ENCODE results near the gene URB1. TPM values are rescaled to one million over a fixed set of nuclear protein-coding genes. Genes with fewer than 3 reads are reported as not detected.
A peak's percentile ranks its signal among the peaks of the same experiment; 100 is the strongest.
"Not testable (repeated sequence)": the region's sequence is repeated elsewhere in the genome, so short reads cannot be mapped to it uniquely, and the experiment has no call there.

The URB1 gene, protein sequence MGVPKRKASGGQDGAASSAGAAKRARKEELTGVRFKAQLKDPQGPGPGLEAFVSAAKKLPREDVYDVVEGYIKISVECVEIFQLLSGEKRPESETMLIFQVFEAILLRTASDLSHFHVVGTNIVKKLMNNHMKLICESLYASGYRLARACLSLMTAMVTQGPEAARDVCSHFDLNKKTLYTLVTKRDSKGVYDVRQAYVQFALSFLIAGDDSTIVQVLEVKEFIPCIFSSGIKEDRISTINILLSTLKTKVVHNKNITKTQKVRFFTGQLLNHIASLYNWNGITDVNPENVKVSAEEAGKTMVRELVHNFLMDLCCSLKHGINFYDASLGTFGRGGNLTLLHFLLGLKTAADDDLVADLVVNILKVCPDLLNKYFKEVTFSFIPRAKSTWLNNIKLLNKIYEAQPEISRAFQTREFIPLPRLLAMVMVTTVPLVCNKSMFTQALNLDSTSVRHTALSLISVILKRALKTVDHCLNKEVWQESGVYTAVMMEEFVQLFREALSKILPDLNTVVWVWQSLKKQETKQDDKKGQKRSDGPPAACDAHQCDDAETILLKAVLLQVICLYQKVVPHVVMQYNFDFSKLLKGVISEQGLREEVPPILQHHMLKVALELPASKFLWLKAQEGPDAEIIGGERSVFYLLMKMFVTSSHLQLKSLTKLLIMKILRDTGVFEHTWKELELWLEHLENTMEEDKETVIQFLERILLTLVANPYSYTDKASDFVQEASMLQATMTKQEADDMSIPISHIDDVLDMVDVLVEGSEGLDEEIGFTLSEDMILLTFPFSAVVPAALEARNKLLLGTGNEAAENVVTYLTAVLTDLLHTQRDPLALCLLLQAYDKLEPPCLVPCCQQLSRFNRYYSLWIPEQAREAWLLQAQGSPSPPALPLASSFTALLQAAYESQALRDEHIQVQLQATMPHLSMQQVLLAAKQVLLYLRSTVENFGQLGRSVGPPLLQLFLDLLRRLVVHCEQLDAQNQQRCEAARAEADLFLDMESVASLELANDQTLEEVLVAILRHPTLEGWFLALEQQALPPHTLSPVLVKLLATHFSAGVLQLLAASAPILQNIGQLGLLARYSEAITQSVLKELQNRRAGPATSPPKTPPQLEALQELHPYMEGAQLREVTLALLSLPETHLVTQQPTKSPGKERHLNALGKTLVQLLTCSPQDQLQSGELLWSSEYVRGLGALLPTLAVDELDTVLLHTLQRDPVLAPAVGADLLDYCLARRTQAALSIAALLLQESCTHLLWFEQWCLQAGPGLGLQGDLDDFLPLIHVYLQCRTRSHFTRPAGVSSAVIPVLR (N-terminal part only)
- total RNA-seq, result 14.3 TPM

- peak; percentile 91 to 96 for DNase-seq (ENCODE audit: low spot score in 2 of 2)
- no peak for FAIRE-seq
These were observed at the start of gene URB1 for GRCh38 chr21:32392880-32393676. TSS of gene URB1 (minus strand) at chr21:32393012. CDS start at chr21:32392910, 102 bp downstream.

DNA sequence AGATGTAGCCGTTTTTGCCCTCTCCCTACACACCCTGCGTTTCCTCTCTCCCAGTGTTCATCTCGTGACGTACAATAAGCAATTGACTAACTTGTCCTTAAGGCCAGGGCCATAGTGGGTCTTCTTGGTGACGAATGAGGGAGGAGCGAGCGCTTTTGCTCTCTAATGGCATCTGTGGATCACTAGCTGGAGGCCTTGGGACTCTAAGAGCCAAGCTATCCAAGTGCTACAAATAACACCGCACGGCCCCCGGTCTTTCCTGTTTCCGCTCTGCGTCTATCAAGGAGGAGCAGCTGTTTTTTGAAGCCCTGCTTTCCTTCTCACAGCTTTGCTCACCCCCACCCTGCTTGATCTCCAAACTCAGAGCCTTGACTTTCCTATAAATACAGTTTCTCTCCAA lies 44.9 kb upstream of the URB1 start:
- FAIRE-seq, result no peak

DNA sequence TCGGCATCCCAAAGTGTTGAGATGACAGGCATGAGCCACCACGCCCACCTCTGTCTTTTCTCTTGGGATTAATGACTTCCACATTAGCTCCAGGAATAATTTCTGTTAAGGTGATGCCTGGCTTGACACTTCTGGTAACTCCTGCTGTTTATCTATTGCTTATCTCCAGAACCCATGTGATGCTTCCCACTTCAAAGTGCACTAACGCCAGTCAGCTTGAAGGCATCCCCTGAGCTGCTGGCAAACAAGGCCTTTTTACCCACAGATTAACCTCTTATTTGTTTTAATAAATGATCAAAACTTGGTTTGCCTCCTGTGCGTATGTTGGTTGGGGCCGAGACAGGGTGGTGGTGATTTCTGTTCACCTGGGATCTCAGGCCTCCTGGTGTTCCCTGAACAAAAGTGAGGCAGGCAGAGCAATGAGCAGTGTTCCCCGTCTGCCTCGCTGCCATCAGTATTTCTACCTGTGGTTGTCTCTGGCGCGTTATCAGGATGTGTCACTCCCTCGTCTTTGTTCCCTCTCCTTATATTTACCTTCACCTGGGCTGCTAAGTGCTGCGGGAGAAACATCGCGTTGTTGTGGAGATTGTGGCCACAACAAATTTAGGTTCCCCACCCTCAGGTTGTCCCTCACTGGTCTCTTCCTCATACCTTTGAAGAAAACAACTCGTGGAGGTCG lies 40.3 kb upstream of the URB1 start:
- FAIRE-seq; DNase-seq (ENCODE audit: low spot score in 2 of 2): not testable (repeated sequence)

More for the DNA sequence above, 44.9 kb upstream of the URB1 start:
- no peak for DNase-seq (ENCODE audit: low spot score in 2 of 2)

DNA sequence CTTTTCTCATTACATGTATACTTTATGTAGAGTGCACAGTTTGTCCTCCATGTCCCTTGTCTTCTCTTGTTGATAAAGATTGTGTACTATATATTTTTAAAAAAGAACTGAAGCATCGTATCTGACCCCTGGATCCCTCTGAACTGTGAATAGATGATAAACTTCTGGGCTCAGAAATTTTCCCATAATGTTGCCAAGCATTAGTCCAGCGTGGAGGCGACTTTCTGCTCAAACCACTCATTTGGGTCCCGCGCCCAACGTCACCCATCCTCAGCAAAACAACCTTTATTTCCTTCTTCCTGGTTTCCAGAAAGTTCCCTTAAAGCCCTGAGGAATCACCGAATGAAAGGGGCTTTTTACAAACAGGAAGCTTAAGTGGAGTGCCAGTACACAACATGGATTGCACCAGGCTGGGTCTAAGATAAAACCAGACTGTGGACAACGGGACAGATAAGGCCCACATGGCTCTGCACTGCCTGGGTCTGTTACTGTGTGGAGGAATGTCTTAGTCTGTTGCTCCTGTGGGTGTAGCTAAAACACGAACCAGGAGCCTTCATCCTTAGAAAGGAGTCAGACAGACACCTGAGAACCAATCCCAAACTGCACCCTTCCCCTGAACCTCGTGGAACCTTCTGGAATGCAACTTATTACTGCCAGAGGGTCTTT lies 35.3 kb upstream of the URB1 start:
- no peak for DNase-seq (ENCODE audit: low spot score in 2 of 2)
- FAIRE-seq, result no peak

- peak; percentile 6 for FAIRE-seq
- no peak for DNase-seq (ENCODE audit: low spot score in 2 of 2)
These were observed 33.8 kb upstream of the URB1 start for GRCh38 chr21:32426592-32427051.

DNA sequence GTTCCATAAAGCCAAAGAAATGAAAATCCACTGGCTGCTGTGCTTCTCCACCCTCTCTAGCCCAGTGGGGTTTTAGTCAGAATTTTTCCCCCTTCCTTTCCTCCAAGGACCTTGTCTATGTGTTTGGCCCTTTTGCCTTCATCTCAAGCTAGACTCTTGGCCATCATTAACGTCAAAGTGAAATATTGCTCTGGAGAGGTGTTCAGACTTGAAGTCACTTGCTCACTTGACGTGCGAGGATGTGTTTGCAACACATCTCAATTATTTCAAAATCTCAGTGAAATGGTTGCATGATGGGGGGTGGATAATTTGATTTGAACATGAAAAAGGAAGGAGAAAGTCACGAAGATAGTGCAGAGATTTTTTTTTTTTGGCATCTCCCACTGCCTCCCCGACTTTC lies 33.3 kb upstream of the URB1 start:
- FAIRE-seq, result no peak
- no peak for DNase-seq (ENCODE audit: low spot score in 2 of 2)

DNA sequence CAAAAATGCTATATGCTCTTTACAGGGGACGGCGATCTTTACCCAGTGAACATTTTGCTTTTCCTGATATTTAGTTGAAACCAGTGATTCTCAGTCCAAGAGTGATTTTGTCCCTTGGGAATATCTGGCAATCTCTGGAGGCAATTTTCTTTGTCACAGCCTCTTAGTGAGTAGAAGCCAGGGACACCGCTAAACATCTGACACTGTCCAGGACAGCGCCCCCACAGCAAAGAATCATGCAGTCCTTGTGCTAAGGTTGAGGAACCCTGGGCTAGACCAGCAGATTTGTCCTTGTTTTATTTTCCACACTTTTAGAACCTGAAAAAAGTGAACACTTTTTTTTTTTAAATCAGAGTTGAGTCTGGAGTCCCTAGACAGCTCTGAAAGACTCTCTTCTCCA lies 32.8 kb upstream of the URB1 start:
- FAIRE-seq, result no peak
- DNase-seq (ENCODE audit: low spot score in 2 of 2), result no peak

DNA sequence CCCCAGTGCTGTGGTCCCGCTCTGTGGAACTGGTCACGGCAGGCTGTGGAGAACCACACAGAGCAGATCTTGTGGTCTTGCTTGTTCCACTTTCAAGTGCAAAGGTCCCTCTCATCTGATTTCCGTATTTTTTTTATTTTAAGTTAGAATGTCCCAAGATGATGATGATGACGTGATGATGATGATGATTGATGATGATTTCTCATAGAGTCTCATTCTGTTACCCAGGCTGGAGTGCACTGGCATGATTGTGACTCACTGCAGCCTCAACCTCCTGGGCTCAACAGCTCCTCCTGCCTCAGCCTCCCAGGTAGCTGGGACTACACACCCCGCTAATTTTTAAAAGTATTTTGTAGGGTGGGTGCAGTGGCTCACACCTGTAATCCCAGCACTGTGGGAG lies 31.9 kb upstream of the URB1 start:
- FAIRE-seq (no peak), DNase-seq (ENCODE audit: low spot score in 2 of 2) (no peak)

DNA sequence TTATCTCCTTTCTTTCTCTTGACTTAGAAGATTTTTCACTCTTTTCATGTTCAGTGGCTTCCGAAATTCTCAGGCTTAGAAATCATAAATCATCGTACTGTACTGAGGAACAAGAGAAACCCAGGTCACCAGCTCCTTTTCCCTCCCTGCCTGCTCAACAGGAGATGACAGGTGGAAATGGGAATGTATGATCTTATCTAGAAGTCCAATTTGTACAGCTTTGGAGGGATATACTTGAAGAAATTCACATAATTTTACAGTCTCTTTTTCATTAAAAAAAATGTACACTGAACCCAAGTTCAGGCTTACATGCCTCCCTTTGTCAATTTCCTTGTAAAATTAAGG lies 31.4 kb upstream of the URB1 start:
- no peak for DNase-seq (ENCODE audit: low spot score in 2 of 2)

GRCh38 chr21:32423320-32424190 lies 30.7 kb upstream of the URB1 start:
- DNase-seq (ENCODE audit: low spot score in 2 of 2) (no peak), FAIRE-seq (no peak)

More for the DNA sequence above, 31.4 kb upstream of the URB1 start:
- FAIRE-seq, result no peak

DNA sequence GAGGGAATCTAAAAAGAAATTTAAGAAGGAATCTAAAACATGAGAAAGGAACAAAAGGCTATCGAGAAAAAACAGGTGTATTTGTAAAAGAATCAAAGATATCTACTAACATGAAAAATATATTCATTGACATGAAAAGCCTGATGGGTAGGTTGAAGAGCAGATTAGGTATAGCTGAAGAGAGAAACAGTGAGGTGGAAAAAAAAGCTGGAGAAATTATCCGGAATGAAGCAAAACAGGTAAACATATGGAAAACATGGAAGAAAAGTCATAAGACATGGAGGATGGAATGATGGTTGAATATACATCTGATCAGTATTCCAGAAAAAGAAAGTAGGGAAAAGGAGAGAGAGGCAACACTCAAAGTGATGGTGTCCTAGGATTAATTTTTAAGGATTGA lies 29.3 kb upstream of the URB1 start:
- FAIRE-seq (no peak), DNase-seq (ENCODE audit: low spot score in 2 of 2) (no peak)

- DNase-seq (ENCODE audit: low spot score in 2 of 2), result no peak
- FAIRE-seq, result no peak
These were observed 25.3 kb upstream of the URB1 start for GRCh38 chr21:32418146-32418545.

GRCh38 chr21:32415451-32416398 lies 22.9 kb upstream of the URB1 start:
- no peak for FAIRE-seq

GRCh38 chr21:32414579-32415358 lies 22.0 kb upstream of the URB1 start:
- FAIRE-seq (no peak), DNase-seq (ENCODE audit: low spot score in 2 of 2) (no peak)

More at GRCh38 chr21:32415451-32416398, 22.9 kb upstream of the URB1 start:
- no peak for DNase-seq (ENCODE audit: low spot score in 2 of 2)

GRCh38 chr21:32413697-32414578 lies 21.1 kb upstream of the URB1 start:
- DNase-seq (ENCODE audit: low spot score in 2 of 2) (no peak), FAIRE-seq (no peak)
